Left ventricle myocardium inferior (tissue), 1 donor: Measurements from ENCODE around the gene RERE. TPM values are rescaled to one million over a fixed set of nuclear protein-coding genes. Genes with fewer than 3 reads are reported as not detected.

Experiments used
- DNase-seq: peaks from one replicate; pipeline ENCODE4 v3.0.0-alpha.2; 2020
- H3K27ac ChIP-seq: fragments of 200-600 bp; replicated peaks from 2 replicates; pipeline ENCODE4 v1.8.0; 2021
- H3K27me3 ChIP-seq: fragments of 200-600 bp; 2 replicates; pipeline ENCODE4 v1.8.0; 2021; ENCODE audit warnings: low read depth
- H3K36me3 ChIP-seq: fragments of 200-600 bp; 2 replicates; pipeline ENCODE4 v1.8.0; 2021
- H3K4me1 ChIP-seq: fragments of 200-600 bp; 2 replicates; pipeline ENCODE4 v1.8.0; 2021
- H3K4me3 ChIP-seq: fragments of 200-600 bp; 2 replicates; pipeline ENCODE4 v1.8.0; 2021; ENCODE audit warnings: mild to moderate bottlenecking, moderate library complexity
- H3K9me3 ChIP-seq: fragments of 200-600 bp; replicated peaks from 2 replicates; pipeline ENCODE4 v1.8.0; 2021
- intact Hi-C: fragments of 100-400 bp; cut with micrococcal nuclease; formaldehyde crosslinking; loops from one replicate; pipeline ENCODE4 v1.11.0; 2022
- total RNA-seq: library from RNA; stranded (reverse); fragmentation: NEBNext Ultra II Directional; extraction: Animal tissue kit (Norgen Biotek cat#: 25700); gene quantifications from one replicate; pipeline ENCODE4 v1.2.1, GENCODE V29; 2021
- TF ChIP-seq, protein P1 (sequence below): fragments of 200-600 bp; IDR thresholded peaks from 2 replicates; pipeline ENCODE4 v1.8.0; 2021; ENCODE audit warnings: antibody characterized with exemption, mild to moderate bottlenecking, borderline replicate concordance
- donor health status: DM: no; HTN: yes; CAD: no; lungs with severe emphysema.

RERE gene
- total RNA-seq, 1 donor from 2014 or later, result 141 TPM

- no peaks in the 10 kb centered on the region for H3K9me3 ChIP-seq
- intact Hi-C loops, result no loop called here
- H3K4me1 ChIP-seq, result peaks cover 14% of the 10 kb centered on the region
- H3K27ac ChIP-seq, result no peak overlapping the region
- no peaks in the 10 kb centered on the region for H3K27me3 ChIP-seq
- no peak overlapping the region for H3K4me3 ChIP-seq
- no peak for DNase-seq
- no peaks in the 10 kb centered on the region for H3K36me3 ChIP-seq
- TF ChIP-seq, protein P1, sequence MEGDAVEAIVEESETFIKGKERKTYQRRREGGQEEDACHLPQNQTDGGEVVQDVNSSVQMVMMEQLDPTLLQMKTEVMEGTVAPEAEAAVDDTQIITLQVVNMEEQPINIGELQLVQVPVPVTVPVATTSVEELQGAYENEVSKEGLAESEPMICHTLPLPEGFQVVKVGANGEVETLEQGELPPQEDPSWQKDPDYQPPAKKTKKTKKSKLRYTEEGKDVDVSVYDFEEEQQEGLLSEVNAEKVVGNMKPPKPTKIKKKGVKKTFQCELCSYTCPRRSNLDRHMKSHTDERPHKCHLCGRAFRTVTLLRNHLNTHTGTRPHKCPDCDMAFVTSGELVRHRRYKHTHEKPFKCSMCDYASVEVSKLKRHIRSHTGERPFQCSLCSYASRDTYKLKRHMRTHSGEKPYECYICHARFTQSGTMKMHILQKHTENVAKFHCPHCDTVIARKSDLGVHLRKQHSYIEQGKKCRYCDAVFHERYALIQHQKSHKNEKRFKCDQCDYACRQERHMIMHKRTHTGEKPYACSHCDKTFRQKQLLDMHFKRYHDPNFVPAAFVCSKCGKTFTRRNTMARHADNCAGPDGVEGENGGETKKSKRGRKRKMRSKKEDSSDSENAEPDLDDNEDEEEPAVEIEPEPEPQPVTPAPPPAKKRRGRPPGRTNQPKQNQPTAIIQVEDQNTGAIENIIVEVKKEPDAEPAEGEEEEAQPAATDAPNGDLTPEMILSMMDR, result no peak
These were observed 231.0 kb downstream of the RERE start for GRCh38 chr1:8586438-8586837.

DNA sequence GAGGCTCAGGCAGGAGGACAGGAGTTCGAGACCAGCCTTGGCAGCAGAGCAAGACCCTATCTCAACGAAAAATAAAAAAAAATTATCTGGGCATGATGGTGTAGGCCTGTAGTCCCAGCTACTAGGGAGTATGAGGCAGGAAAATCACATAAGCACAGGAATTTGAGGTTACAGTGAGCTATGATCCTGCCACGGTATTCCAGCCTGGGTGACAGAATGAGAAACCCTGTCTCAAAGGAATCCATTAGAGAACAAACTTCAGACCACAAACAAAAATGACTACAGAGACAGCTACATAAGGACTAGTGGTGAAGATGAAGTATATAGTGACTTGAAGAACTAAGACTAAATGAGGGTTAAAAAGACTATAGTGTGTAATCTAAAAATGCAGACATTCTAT, 233.1 kb downstream of the RERE start:
- no peaks in the 10 kb centered on the region for H3K27me3 ChIP-seq
- no peak for DNase-seq
- H3K4me3 ChIP-seq, result no peak overlapping the region
- no peaks in the 10 kb centered on the region for H3K36me3 ChIP-seq
- TF ChIP-seq, protein P1, result no peak
- intact Hi-C loops, result no loop called here
- no peaks in the 10 kb centered on the region for H3K9me3 ChIP-seq
- peaks cover 7% of the 10 kb centered on the region for H3K4me1 ChIP-seq
- H3K27ac ChIP-seq, result no peak overlapping the region

DNA sequence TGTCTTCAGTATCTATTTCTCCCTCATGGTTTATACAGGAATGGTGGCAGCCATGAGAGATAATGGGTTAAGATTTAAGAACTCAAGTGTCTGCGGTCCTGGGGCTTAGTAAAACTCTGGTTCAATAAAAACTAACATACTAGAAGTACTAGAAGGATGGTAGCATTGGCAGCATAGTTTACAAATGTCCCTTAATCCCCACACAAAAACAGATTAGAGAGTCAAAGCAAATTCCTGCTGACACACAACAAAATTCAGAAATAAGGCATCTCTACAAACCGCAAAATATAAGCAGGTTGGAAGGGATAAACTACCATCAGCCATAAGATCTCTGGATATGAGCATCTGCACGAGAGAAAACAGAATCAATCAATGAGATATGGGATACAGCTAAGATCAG, 234.4 kb downstream of the RERE start:
- Histone ChIP-seq H3K9me3 (no peaks in the 10 kb centered on the region), H3K27me3 (no peaks in the 10 kb centered on the region), H3K4me3 (no peak overlapping the region), H3K27ac (no peak overlapping the region), H3K36me3 (no peaks in the 10 kb centered on the region), H3K4me1 (peaks cover 7% of the 10 kb centered on the region)
- intact Hi-C loops, result no loop called here
- no peak for DNase-seq
- TF ChIP-seq, protein P1, result no peak

- Histone ChIP-seq H3K27ac (no peak overlapping the region), H3K4me3 (no peak overlapping the region), H3K9me3 (no peaks in the 10 kb centered on the region), H3K36me3 (no peaks in the 10 kb centered on the region), H3K27me3 (no peaks in the 10 kb centered on the region), H3K4me1 (peaks cover 7% of the 10 kb centered on the region)
- intact Hi-C loops, result no loop called here
- TF ChIP-seq, protein P1, result no peak
- no peak for DNase-seq
These were observed 236.9 kb downstream of the RERE start for GRCh38 chr1:8580566-8580965.

GRCh38 chr1:8578936-8579335, 238.5 kb downstream of the RERE start:
- intact Hi-C loops, result no loop called here
- TF ChIP-seq, protein P1, result no peak
- no peak overlapping the region for H3K4me3 ChIP-seq
- no peaks in the 10 kb centered on the region for H3K9me3 ChIP-seq
- H3K4me1 ChIP-seq, result peaks cover 7% of the 10 kb centered on the region
- no peaks in the 10 kb centered on the region for H3K27me3 ChIP-seq
- no peak overlapping the region for H3K27ac ChIP-seq
- no peaks in the 10 kb centered on the region for H3K36me3 ChIP-seq
- no peak for DNase-seq
